PC-9 (cell line): ENCODE results near the gene PRRX1. TPM values are rescaled to one million over a fixed set of nuclear protein-coding genes. Genes with fewer than 3 reads are reported as not detected.

Experiments
- BruUV-seq: library from RNA; stranded (reverse); fragments of 400-500 nt; replicated peaks from 2 replicates; lab custom pipeline; 2021; lab: Mats Ljungman, UMichigan
- CTCF ChIA-PET: fragments of 300-600 bp; sonication (Branson Sonifier 250); formaldehyde crosslinking; loops from one replicate; lab custom pipeline; 2022; ENCODE audit warnings: antibody characterized with exemption; lab: Charles Lee
- POLR2A ChIA-PET: fragments of 300-600 bp; sonication (Branson Sonifier 250); formaldehyde crosslinking; loops from one replicate; lab custom pipeline; 2022; ENCODE audit warnings: antibody characterized with exemption; ENCODE audit not compliant: unreplicated experiment; lab: Charles Lee
- DNase-seq, 2 experiments: peaks; one replicate each; pipeline versions ENCODE4 v3.0.0 to v3.0.0-alpha.2; 2015 to 2022; ENCODE audit warnings: mixed read lengths in 1 of 2
- H2AFZ ChIP-seq: fragments of 200-600 bp; sonication (generic); 2 replicates; pipeline ENCODE4 v1.8.1; 2017; ENCODE audit warnings: antibody characterized with exemption
- H3F3A ChIP-seq: fragments of 200-600 bp; sonication (generic); 2 replicates; pipeline ENCODE4 v1.8.1; 2017; ENCODE audit warnings: antibody characterized with exemption, mild to moderate bottlenecking, low read depth; ENCODE audit not compliant: insufficient read depth
- H3K27ac ChIP-seq: fragments of 200-600 bp; sonication (generic); 2 replicates; pipeline ENCODE4 v1.6.1; 2016; ENCODE audit warnings: mixed run types
- H3K27me3 ChIP-seq: fragments of 200-600 bp; sonication (generic); 2 replicates; pipeline ENCODE4 v1.6.1; 2016; ENCODE audit warnings: low read depth, mixed run types; ENCODE audit not compliant: insufficient read depth
- H3K36me3 ChIP-seq: fragments of 200-600 bp; sonication (generic); 2 replicates; pipeline ENCODE4 v1.6.1; 2016; ENCODE audit warnings: low read depth, mixed run types
- H3K4me1 ChIP-seq: fragments of 200-600 bp; sonication (generic); replicated peaks from 2 replicates; pipeline ENCODE4 v1.6.1; 2016; ENCODE audit warnings: mixed run types; ENCODE audit not compliant: insufficient read depth
- H3K4me2 ChIP-seq: fragments of 200-600 bp; sonication (generic); 2 replicates; pipeline ENCODE4 v1.6.1; 2017; ENCODE audit warnings: mixed run types
- H3K4me3 ChIP-seq: fragments of 200-600 bp; sonication (generic); 2 replicates; pipeline ENCODE4 v1.6.1; 2016; ENCODE audit warnings: mixed run types
- H3K79me2 ChIP-seq: fragments of 200-600 bp; sonication (generic); 2 replicates; pipeline ENCODE4 v1.6.1; 2017; ENCODE audit warnings: low read depth, mixed run types
- H3K9me2 ChIP-seq: fragments of 200-600 bp; sonication (generic); 2 replicates; pipeline ENCODE4 v1.8.1; 2017; ENCODE audit warnings: mild to moderate bottlenecking; ENCODE audit not compliant: insufficient read depth
- H3K9me3 ChIP-seq: fragments of 200-600 bp; sonication (generic); 2 replicates; pipeline ENCODE4 v1.8.1; 2016; ENCODE audit warnings: low read depth; ENCODE audit not compliant: insufficient read depth
- H4K20me1 ChIP-seq: fragments of 200-600 bp; sonication (generic); 2 replicates; pipeline ENCODE4 v1.8.1; 2017; ENCODE audit not compliant: insufficient read depth
- CTCF ChIP-seq: fragments of 200-600 bp; sonication (generic); conservative IDR thresholded peaks from 2 replicates; pipeline ENCODE4 v1.6.1; 2017; ENCODE audit warnings: mixed run types, antibody characterized with exemption, mild to moderate bottlenecking, moderate library complexity
- EZH2 ChIP-seq: fragments of 200-600 bp; sonication (generic); IDR thresholded peaks from 2 replicates; pipeline ENCODE4 v1.8.0; 2017; ENCODE audit warnings: antibody characterized with exemption, low read depth
- intact Hi-C: fragments of 100-400 bp; cut with micrococcal nuclease; formaldehyde crosslinking; loops from one replicate; pipeline ENCODE4 v1.10.0; 2022; ENCODE audit not compliant: unreplicated experiment
- total RNA-seq: library from RNA; stranded (reverse); gene quantifications from 2 replicates; pipeline ENCODE4 v1.2.3, GENCODE V29; 2021

Gene PRRX1
- total RNA-seq, 1 experiment from 2014 or later = not detected

DNA sequence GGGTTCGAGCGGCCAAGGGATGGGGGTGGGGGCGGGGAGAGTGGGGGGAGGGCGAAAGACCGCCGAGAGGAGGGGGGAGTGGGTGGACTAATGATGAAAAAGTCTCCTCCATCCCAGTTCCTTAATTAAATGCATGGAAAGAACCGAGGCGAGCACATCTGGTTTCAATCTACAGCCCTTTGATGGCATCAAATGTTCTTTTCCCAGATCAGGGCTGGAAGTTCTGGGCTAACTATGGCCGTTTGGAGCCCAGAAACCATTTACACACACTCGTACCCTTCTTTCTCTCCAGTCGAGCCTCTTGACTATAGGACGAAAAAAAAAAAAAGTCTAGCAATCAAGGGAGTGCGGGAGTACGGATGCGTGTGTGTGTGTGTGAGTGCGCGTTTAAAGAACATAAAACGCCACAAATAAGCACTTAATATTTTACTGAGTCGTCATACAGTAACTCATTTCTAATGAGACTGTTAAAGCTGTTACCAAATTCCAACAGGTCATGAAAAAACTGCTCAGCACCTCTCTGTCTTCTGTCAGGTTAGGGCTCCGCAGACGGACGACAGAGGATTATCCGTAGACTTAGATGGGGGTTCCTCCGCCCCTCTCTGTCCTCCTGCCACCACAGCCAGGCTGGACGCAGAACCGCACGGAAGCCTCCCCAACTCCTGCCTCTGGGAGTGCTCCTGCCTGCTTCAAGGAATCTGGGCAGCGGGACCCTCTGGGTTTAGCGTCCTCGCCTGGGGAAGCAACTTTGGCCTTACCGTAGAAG lies 2.1 kb upstream of the PRRX1 start:
- Histone ChIP-seq H3F3A (no peaks in the 10 kb centered on the region), H3K4me1 (no peaks in the 10 kb centered on the region), H3K9me2 (no peaks in the 10 kb centered on the region), H4K20me1 (no peaks in the 10 kb centered on the region), H2AFZ (no peak overlapping the region), H3K4me2 (no peak overlapping the region), H3K36me3 (no peaks in the 10 kb centered on the region), H3K27me3 (peaks cover 8% of the 10 kb centered on the region), H3K79me2 (no peaks in the 10 kb centered on the region), H3K27ac (no peak overlapping the region), H3K9me3 (no peaks in the 10 kb centered on the region), H3K4me3 (no peak overlapping the region)
- POLR2A ChIA-PET = no interaction called here
- TF ChIP-seq EZH2 = no peak
- TF ChIP-seq CTCF = no peak
- no TSS peak for BruUV-seq
- intact Hi-C loops = no loop called here
- CTCF ChIA-PET = no interaction called here
- no peak for DNase-seq

GRCh38 chr1:170662561-170663403 lies 1.1 kb upstream of the PRRX1 start:
- Histone ChIP-seq H3F3A (no peaks in the 10 kb centered on the region), H3K79me2 (no peaks in the 10 kb centered on the region), H3K9me3 (no peaks in the 10 kb centered on the region), H3K4me1 (no peaks in the 10 kb centered on the region), H3K27me3 (peaks cover 8% of the 10 kb centered on the region), H3K9me2 (no peaks in the 10 kb centered on the region), H3K27ac (no peak overlapping the region), H3K4me3 (peak overlapping the region; percentile 21; the same call in 1 of the 2 replicates), H3K4me2 (peak overlapping the region; percentile 59), H4K20me1 (no peaks in the 10 kb centered on the region), H3K36me3 (no peaks in the 10 kb centered on the region), H2AFZ (peak overlapping the region; percentile 69)
- ChIA-PET POLR2A (no interaction called here), CTCF (no interaction called here)
- intact Hi-C loops = no loop called here
- TF ChIP-seq EZH2 = no peak
- TF ChIP-seq CTCF = no peak
- DNase-seq = no peak
- BruUV-seq = no TSS peak

GRCh38 chr1:170663404-170664092 lies 383 bp upstream of the PRRX1 start:
- H3K4me1 ChIP-seq = no peaks in the 10 kb centered on the region
- H3K27ac ChIP-seq = no peak overlapping the region
- DNase-seq = no peak
- no peaks in the 10 kb centered on the region for H3K9me2 ChIP-seq
- TF ChIP-seq EZH2 (no peak), CTCF (no peak)
- H2AFZ ChIP-seq = 0 out of 2 replicates have a peak overlapping the region, but pooled peaks have one; percentile 69
- POLR2A ChIA-PET = no interaction called here
- intact Hi-C loops = no loop called here
- CTCF ChIA-PET = no interaction called here
- no peaks in the 10 kb centered on the region for H4K20me1 ChIP-seq
- H3F3A ChIP-seq = no peaks in the 10 kb centered on the region
- no peaks in the 10 kb centered on the region for H3K9me3 ChIP-seq
- no peak overlapping the region for H3K4me3 ChIP-seq
- H3K79me2 ChIP-seq = no peaks in the 10 kb centered on the region
- H3K36me3 ChIP-seq = no peaks in the 10 kb centered on the region
- peak overlapping the region; percentile 59 for H3K4me2 ChIP-seq
- BruUV-seq = no TSS peak
- peaks cover 8% of the 10 kb centered on the region for H3K27me3 ChIP-seq
